Activated CD8-positive, alpha-beta memory T cell treated with anti-CD3 and anti-CD28 coated beads, Interleukin-2, amount 50 U/mL, for 24 hours (primary cell): ENCODE data around the gene SORT1.
"Not testable (repeated sequence)": the region's sequence is repeated elsewhere in the genome, so short reads cannot be mapped to it uniquely, and the experiment has no call there.

ENCODE experiments used
- DNase-seq: peaks from one replicate; pipeline ENCODE4 v3.0.0-alpha.2; 2020; ENCODE audit errors: extremely low read depth

The SORT1 gene

DNA sequence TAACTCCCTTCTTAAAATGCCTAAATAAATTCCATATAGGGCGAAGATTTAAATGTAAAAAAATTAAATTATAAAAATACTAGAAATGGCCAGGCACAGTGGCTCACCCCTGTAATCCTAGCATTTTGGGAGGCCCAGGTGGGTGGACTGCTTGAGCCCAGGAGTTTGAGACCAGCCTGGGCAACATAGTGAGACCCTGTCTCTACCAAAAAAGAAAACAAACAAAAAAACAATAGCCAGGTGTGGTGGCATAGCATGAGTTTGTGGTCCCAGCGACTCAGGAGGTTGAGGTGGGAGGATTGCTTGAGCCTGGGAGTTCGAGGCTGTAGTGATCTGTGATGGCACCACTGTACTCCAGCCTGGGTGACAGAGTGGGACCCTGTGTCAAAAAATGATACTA, 17.8 kb downstream of the SORT1 start:
- DNase-seq, result no peak

DNA sequence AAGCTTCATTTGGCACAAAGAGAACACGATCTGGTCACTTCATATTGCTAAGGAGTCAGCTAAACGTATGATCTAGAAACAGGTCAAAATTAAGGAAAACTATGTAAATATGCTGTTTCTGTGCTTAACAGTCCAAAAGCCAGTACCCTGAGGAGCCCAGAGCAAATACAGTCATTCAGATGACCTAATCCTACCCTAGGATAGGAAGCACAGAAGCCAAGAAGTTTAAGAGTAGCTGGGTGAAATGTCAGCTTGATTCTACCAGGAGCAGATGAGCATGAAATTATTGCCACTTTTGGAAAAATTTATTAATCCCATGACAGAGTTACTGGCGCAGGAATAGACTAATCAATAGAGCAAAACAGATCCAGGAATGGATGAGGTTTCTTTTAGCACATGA, 18.3 kb downstream of the SORT1 start:
- DNase-seq, result no peak

DNA sequence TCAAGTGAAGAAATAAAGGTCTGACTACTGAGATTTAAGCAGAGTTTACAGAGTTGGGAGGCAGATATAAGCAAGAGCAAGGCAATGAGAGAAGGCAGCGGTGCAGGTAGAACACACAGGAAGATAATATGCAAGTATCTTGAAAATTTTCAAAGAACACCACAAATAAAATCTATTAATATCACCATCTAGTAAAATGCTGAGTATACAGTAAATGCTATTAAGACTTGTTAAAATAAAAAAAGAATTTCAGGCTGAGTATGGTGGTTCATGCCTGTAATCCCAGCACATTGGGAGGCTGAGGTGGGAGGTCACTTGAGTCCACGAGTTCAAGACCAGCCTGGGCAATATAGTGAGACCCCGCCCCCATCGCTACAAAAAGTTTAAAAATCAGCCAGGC, 20.0 kb downstream of the SORT1 start:
- no peak for DNase-seq

DNA sequence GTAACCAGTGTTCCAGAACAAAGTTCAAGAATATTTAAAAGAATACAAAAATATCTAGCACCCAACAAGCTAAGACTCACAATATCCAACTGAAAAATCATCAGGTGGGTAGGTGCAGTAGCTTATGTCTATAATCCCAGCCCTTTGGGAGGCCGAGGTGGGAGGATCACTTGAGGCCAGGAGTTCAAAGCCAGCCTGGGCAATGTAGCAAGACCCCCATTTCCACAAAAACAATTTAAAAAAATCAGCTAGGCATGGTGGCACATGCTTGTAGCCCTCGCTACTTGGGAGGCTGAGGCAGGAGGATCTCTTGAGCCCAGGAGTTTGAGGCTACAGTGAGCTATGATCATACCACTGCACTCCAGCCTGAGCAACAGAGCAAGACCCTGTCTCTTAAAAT, 24.0 kb downstream of the SORT1 start:
- not testable (repeated sequence) for DNase-seq

DNA sequence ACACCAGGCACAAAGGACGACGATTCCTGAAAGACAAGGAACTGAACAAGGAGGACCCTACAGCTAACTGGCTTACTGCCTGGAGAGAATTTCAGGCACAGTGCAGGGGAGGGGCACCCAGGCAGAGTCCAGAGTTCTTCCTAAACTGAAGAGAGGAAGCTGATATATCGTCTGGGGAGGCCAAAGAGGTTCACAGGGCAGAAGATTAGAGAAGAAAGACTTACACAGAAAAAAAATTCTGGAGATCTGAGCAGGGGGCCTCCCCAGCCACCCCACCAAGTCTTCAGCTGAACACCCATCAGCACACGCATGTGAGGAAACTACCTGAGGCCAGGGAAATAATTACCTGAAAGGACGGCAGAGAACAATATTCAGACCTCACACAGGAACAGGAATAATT, 24.6 kb downstream of the SORT1 start:
- no peak for DNase-seq

DNA sequence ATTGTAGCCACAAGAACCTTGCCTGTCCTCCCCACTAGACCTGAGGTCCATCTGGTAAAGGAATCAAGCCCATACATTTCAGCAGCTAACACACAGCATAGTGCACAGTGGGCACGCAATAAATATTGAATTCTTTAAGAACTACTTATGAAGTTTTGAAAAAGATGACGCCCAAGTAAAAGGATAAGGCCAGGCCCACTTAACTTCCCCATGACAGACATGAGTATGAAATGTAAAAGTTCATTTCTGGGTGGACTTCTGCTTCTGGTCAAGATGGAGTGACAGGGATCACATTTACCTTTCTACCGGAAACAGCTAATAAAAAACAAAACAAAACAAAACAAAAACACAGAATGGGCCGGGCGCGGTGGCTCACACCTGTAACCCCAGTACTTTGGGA, 25.4 kb downstream of the SORT1 start:
- no peak for DNase-seq

DNA sequence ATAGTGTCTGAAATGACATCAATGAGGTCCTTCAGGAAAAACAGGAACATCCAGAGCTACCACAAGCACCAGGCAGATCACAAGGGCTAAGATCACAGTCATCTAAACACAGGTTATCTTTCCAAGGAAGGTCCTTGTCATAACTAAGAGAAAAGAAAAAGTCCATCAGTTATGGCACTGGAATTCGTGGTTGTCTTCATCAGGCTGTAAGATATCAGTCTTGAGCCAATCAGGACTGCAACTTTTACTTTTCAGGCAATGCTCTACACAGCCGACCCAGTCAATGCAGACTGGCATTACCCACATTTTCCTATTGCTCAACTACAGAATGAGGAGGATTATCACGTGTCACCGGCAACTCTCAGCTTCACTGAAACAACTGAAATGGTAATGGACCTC, 26.4 kb downstream of the SORT1 start:
- no peak for DNase-seq

DNA sequence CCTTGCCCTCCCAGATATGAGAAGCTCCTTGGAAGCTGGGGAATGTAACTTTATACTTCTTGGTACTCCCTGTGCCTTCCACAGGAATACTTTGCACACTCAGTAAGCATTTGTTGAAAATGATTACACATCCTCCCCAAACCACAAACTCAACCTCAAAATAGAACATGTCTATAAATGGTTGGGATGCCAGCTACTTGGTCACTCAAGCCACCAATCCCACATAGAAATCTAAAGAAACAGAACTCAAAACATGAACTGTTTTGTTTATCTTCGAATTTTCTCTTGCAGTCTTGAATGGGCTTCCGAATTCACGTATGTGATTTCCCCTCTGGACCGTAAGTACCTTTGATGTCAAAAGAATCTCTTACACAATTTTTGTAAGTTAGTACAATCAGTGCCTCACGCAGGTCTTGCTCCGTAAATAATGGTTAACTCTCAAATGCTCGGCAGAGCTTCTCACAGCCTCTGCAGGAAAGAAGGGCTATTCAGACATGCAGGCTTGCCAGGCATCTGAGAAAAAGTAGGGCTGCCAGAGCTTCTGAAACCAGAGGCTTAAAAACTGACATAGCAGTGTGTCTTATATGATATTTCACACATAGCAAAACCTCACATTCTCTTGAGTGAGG, 26.9 kb downstream of the SORT1 start:
- DNase-seq, result no peak

DNA sequence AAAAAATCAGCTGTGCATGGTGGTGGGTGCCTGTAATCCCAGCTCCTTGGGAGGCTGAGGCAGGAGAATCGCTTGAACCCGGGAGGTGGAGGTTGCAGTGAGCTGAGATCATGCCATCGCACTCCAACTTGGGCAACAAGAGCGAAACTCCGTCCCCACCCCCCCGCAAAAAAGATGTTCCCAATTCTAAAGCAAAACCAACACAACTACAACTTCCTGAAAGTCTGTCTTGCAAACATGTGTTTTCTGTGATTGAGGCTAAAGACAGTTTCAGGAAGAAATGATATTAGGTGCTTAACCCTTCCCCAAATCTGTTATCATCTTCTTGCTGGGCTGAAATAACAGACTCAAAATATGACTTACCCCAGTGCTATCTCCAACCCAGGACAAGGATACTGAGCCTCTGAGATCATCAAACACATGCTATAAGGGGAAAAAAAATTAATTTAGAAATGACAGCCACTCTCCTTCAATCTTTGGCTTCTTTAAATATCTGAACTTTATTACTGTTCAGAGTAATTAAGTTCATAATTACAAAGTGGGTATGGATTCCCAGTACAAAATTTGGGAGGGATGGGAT, 28.5 kb downstream of the SORT1 start:
- DNase-seq, result no peak

DNA sequence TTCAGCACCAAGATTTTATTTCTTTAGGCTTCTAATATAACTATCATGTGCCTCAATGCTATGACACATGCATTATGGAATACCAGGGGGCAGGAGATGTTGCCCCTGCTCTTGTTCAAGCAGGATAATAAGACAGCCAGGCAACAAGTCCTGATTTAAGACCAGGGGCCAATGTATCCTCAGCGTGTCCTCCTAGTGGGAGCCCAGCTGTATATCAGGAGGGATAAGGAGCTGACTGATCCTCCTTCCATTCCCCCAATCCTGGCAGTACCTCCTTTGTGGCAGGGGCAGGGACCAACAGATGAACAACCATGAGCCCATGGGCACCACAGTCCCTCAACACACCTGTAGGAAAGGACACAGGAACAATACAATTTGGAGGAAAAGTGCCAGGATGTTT, 29.3 kb downstream of the SORT1 start:
- DNase-seq, result no peak

DNA sequence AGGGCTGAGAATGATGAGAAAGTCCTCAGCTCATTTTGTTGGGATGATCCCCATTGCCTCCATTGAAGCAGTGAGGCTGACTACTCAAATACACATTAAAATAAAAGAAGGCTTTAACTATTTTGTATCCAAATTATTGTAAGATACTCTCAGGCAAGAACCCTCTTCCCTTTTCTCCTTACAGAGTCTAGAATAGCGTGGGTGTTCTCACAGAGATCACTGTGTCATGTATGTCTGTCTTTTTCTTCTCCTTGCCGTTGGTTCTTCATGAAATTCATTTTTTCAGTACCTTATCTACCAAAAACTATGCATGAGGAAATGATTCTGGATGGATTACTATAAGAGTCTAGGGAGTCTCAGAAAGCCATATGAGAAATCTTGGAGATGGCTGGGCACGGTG, 30.1 kb downstream of the SORT1 start:
- no peak for DNase-seq

DNA sequence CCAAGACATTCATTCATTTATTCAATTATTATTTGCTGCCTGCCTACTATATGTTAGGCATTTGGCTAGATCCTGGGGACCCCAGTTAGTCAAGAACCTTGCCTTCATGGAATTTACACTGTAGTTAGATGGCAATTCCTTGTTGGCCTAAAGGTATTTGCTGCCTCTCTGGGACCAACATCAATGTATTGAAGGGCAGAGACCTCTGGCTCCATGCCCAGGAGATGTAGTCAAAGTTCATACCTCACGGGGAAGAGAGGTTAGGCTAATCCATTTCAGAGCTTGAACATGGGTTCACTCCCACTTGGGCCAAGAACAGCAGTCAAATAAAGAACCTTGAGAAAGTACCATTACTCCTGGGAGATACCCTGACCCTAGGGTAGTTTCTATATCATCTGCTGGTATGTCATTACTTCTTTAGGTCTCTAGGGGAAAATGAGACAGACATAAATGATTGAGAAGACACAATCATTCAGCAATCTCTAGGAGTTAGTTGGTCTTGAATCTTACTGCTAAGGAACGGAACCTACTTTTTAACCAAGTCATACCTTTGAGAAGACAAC, 32.0 kb downstream of the SORT1 start:
- DNase-seq, result no peak

DNA sequence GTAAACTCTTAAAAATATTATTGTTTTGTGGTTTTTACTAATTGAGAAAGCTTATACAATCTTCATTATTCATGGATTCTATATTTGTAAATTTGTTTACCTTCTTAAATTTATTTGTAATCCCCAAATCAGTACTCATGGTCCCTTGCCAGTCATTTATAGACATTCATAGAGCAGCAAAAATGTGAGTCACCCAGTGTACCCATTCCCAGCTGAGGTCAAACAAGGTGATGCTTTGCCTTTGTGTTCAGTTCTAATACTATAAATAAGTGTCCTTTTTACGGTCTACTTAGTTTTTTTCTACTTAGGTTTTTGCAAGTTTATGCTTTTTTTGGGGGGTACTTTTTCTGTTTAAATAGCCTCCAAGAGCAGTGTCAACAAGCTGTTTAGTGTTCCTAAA, 36.1 kb downstream of the SORT1 start:
- no peak for DNase-seq

DNA sequence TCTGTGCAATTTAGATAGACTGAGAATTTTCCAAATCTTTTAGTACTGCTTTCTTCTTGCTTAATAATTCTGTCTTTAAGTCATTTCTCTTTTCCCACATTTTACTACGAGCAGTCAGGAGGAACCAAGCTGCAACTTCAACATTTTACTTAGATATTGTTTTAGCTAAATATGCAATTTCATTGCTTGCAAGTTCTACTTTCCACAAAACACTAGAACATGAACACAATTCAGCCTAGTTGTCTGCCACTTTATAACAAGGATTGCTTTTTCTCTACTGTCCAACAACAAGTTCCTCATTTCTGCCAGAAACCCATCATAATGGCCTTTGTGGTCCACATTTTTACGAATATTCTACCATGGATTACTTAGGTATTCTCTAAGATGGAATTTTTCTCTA, 36.6 kb downstream of the SORT1 start:
- DNase-seq, result no peak

DNA sequence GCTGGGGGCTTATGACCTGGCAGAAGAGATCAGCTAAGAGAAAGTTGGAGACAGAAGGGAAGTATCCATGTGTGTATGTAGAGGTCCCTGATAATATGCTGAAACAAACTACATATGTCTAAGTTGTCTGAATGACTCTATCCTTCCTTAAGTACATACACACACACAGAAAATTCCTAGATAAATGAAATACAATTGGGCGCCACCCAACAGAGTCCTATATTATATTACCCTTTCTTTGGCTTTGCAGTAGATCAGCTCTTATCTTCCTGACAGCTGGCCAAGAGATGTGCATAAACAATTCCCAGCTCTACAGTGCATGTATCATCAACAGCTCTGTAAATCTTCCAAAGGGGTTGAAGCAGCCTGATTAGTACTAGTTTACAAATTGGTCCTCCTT, 40.1 kb downstream of the SORT1 start:
- no peak for DNase-seq

DNA sequence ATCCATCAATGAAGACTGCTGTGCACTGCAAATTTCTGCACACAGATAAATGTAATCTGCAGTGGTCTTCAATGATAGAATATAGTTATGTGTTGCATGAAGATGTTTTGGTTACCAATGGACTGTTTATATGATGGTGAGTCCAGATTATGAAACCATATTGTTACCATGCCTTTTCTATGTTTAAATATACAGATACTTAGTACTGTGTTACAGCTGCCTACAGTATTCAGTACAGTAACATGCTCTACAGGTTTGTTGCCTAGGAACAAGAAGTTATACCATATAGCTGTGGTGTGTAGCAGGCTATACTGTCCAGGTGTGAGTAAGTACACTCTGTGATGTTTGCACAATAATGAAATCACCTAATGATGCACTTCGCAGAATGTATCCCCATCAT, 40.8 kb downstream of the SORT1 start:
- no peak for DNase-seq

DNA sequence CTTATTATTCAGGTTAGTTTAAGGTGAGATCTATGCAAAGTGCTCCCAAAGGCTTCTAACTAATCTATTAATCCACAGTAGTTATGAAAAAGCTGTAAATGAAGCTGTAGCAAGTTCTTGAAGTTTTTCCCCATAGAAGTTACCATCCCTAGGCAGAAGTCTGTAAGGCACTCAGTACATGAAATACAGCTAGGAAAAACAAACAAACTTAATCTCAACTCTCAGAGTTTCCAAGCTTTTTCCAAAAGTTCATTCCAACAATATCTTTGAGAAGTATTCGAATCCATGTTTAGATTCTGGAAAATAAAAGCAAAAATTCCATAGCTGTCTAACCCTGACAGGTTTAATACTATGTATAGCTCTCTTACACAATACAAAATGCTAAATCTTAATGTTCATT, 41.2 kb downstream of the SORT1 start:
- DNase-seq, result no peak

DNA sequence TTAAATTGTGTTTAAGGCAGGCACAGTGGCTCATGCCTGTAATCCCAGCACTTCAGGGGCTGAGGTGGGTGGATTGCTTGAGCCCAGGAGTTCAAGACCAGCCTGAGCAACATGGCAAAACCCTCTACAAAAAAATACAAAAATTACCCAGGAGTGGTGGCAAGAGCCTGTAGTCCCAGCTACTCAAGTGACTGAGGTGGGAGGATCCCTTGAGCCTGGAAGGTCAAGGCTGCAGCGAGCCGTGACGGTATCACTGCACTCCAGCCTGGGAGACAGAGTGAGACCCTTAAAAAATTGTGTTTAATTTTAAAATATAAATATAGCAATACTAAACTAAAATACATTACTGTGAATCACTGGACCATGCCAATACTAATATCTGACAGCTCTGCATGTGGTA, 42.8 kb downstream of the SORT1 start:
- DNase-seq, result no peak

DNA sequence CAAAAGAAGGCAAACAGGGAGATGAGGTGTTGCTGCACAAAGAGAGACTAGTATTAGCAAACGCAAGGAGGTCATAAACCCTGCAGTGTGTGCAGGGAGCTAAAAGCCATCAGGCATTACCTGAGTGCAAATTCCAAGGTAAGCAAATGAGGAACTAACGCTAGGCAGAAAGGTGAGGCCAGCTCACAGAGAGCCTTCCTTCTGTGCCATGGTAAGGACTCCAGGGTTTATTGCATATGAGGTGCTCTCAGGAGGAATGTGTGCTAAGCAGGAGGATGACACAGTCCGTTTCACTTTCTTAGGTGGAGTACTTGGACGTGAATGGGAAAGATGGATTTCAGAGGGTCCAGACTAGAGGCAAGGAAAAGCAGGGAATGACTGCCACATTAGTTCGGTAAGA, 46.3 kb downstream of the SORT1 start:
- no peak for DNase-seq

DNA sequence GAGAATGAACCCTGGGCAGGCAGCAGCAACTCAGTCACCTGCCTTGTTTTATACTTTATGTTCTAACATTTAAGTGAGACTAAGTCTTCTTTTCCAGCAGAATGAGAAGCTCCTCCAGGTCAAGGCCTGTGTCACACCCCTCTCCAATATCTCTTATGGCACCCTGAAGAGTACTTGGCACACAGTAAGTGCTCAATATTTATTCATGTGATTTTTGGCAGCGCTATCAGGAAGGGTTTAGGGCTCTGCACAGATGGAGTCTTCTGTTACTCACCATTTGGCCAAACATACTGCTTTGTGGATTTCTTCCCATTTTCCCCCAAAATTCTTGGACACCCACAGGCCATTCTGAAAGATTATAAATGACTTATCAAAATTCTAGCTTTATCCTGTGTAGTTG, 47.1 kb downstream of the SORT1 start:
- no peak for DNase-seq

DNA sequence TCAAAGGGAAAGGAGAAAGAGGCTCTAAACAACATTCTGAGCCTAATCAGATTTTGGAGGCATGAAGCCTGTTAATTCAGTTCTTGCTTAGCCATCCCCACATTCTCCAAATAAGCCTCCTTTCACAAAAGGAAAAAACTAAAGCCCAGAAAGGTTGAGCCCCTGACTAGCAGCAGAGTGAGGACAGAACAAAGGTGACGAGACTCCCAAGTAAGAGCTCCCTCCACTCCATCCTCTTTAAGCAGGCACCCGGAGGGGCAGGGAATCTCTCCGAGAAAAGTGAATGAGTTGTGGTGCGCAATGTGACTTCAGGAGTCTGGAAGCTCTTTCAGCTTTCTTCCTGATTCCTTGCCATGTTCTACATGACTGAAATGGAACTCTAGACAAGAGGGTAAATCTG, 47.5 kb downstream of the SORT1 start:
- DNase-seq, result no peak

DNA sequence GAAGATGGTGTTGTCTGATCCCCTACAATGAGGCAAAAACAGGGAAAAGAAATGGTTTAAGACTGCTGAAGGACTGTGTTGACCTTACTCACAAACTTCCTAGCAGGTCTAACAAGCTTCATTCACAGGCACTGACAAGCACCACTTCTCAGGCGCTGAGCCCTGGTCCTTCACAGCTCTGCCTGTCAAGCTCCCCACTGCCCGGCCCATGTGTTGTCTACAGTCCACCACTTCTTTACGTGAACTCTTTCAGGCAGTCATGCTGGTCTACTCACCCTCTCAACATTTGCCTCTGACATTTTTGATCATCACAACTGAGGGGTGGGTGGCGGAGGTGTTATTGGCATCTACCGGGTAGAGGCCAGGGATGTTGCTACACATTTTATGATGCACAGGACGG, 50.2 kb downstream of the SORT1 start:
- no peak for DNase-seq

DNA sequence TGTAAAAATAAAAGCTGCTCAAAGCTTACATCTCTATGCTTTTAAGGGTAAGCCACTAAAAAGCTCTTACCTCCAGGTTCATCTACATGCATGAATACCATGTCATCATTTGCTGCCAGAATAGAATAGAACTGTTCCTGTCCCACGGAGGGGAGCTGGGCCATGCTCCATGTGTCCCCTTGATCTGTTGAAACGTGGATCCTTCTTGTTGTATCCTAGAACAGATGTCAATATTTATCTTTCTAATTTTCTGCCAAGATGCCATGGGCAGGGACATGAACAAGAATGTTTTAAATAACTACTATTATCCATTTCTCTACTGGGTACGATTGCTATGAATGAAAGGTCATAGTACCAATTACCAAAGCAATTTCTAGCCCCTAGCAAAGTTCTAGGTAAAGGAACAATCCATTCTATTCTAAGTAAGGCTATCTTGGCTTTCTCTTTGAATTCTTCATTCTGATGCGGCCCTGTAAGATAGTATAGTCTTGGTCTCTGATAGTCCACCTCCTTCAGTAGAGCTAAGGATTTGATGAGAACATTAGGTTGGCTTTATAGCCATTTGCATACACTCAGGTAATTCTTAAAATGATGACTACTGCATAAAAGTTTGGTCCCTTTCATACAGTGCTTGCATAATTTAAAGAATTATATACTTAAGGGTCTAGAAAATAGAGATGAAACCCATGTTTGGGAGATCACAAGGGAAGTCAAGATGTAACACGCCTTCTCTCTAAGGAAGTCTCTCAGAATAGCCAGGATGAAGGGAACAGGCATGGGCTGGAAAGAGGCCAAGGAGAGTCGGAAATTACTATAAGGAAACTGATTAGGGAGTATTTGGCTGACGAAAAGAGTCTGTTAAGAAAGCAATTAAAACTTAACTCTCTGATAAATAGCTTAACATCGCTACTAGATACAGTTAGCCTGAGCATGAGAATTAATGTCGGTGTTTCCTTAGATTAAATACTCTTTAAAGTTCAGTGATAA, 55.5 kb downstream of the SORT1 start:
- DNase-seq, result no peak
